ENCODE results near the gene AP3B2. TPM values are rescaled to one million over a fixed set of nuclear protein-coding genes. Genes with fewer than 3 reads are reported as not detected.

The AP3B2 gene
- total RNA-seq, 1 experiment from 2014 or later = 0.07 TPM

DNA sequence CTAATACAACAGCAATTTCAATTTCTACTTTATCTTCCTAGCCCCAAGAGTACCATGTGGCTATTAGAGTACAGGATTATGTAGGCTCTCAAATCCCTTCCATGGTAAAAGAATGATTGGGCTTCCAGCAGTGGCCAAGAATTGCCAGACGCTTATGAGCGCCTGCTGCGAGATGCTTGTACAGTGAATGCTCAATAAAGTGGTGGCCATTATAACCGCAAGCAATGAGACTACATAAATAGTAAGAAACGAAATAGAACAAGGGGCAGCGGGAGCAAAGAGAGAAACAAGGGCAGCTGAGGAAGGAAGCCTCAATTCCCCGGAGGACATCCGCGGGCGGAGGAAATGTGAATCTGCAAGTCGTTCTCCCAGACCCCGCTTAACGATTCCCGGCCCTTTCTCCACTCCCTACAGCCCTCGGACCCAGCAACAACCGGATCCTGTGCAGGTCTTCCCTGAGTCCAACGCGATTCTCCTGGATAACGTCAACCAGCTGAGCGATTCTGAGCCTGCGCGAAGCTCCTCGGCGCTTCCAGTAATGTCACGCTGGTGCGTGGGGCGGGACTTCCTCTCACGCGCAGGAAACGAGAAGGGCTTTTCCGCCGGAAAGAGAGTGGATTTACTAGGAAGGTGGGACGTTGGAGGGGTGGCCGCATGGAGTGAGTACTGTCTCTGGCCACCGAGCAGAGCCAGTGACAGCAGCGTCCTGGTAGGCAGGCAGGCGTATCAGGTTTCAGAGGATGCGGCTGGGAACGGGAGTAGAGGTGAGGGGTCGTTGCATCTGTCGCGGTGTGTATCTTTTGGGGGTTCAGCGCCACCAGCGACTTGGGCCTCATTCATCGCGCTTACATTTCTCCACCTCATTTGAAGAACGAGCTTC is 40.5 kb upstream of the AP3B2 start:
- H3K9me2 ChIP-seq (ENCODE audit: insufficient read depth) = no peaks in the 10 kb centered on the region
- DNase-seq (ENCODE audit: low read depth, low spot score) (peak; percentile 90), ATAC-seq (peak; percentile 85)
- RAD21 ChIA-PET (ENCODE audit: low non-redundant PET in 1 of 2, low total read pairs in 2 of 2, uncharacterized antibody in 2 of 2, unreplicated experiment in 2 of 2) = interaction anchor here in 1 of 2 experiments (1.4 kb wide), 1 partner anchor 210 kb away, joined by 4 read pairs; the partner anchor contains the start of gene RPS17
- POLR2A ChIA-PET = interaction anchor here (0.6 to 2.3 kb wide), 15 partner anchors 10 to 355 kb away, joined by 3 to 15 read pairs (median 3); partner anchors contain the start of gene RPS17
- H3K27ac ChIP-seq (ENCODE audit: low read depth, low read length) = peak overlapping the region; percentile 69
- peaks cover 12 to 22% of the 10 kb centered on the region in 2 experiments for H3K4me1 ChIP-seq (ENCODE audit: control insufficient read depth in 1 of 2, insufficient read depth in 2 of 2, low read length in 2 of 2)
- no peaks in the 10 kb centered on the region for H3K9me3 ChIP-seq (ENCODE audit: control insufficient read depth in 1 of 2, insufficient read depth in 1 of 2, low read depth in 1 of 2, low read length in 2 of 2)
- H3K4me2 ChIP-seq (ENCODE audit: low read length) = peak overlapping the region; percentile 95
- H3K27me3 ChIP-seq (ENCODE audit: insufficient read depth, low read length) = no peaks in the 10 kb centered on the region
- peaks cover 6% of the 10 kb centered on the region; the same call in 1 of the 2 replicates for H4K20me1 ChIP-seq (ENCODE audit: insufficient read depth)
- CTCF ChIA-PET = interaction anchor here (1.1 kb wide), 1 partner anchor 219 kb away, joined by 5 read pairs; no protein-coding TSS in a partner anchor
- H3K79me2 ChIP-seq (ENCODE audit: insufficient read depth, low read length) = peaks cover 55% of the 10 kb centered on the region
- intact Hi-C loops (cut with micrococcal nuclease) = loop anchor here (1.0 to 5.0 kb wide), 5 partner anchors 57 to 312 kb away; partner anchors contain the start of genes C15orf40, FSD2, RAMAC and RPS17
- BruUV-seq (replicated peaks) = TSS peak; percentile 96
- H3K9ac ChIP-seq (ENCODE audit: low read length) = peak overlapping the region; percentile 76
- H2AFZ ChIP-seq (ENCODE audit: low read depth, low read length, poor library complexity, severe bottlenecking) = peak overlapping the region; percentile 9
- peaks cover 13 to 18% of the 10 kb centered on the region in 2 experiments for H3K36me3 ChIP-seq (ENCODE audit: control insufficient read depth in 1 of 2, insufficient read depth in 2 of 2, low read length in 2 of 2)
- H3K4me3 ChIP-seq (replicated peaks in 1 of 2; ENCODE audit: low read depth in 1 of 2, low read length in 2 of 2) = peak overlapping the region; percentile 72 to 74
- TF ChIP-seq JUND (IDR thresholded peaks at IDR 0.05) (no peak; the same call in 1 of the 2 replicates), ELF1 (IDR thresholded peaks at IDR 0.05; ENCODE audit: borderline replicate concordance, low read depth) (no peak; the same call in 1 of the 2 replicates), YY1 (IDR thresholded peaks at IDR 0.05; ENCODE audit: extremely low read depth, insufficient replicate concordance, low read depth, low read length) (peak; percentile 48), SRF (IDR thresholded peaks at IDR 0.05; ENCODE audit: low read depth) (no peak), RAD21 (IDR thresholded peaks at IDR 0.05; ENCODE audit: low read depth) (no peak), EGR1 (IDR thresholded peaks at IDR 0.05; ENCODE audit: low read depth) (no peak), FOSL1 (IDR thresholded peaks at IDR 0.05; ENCODE audit: low read depth) (no peak), SP1 (IDR thresholded peaks at IDR 0.05; ENCODE audit: low read depth) (peak; percentile 31; the same call in 1 of the 2 replicates), EZH2phosphoT487 (IDR thresholded peaks at IDR 0.05; ENCODE audit: borderline replicate concordance) (no peak), CBX3 (IDR thresholded peaks at IDR 0.05; ENCODE audit: low read depth) (no peak; the same call in 1 of the 2 replicates), ZFX (IDR thresholded peaks at IDR 0.05) (peak; percentile 88), TCF7L2 (IDR thresholded peaks at IDR 0.05; ENCODE audit: borderline replicate concordance, extremely low read depth, insufficient read depth, insufficient read length) (no peak), SIN3A (IDR thresholded peaks at IDR 0.05; ENCODE audit: low read depth) (peak; percentile 90)
- TF ChIP-seq, protein P1, sequence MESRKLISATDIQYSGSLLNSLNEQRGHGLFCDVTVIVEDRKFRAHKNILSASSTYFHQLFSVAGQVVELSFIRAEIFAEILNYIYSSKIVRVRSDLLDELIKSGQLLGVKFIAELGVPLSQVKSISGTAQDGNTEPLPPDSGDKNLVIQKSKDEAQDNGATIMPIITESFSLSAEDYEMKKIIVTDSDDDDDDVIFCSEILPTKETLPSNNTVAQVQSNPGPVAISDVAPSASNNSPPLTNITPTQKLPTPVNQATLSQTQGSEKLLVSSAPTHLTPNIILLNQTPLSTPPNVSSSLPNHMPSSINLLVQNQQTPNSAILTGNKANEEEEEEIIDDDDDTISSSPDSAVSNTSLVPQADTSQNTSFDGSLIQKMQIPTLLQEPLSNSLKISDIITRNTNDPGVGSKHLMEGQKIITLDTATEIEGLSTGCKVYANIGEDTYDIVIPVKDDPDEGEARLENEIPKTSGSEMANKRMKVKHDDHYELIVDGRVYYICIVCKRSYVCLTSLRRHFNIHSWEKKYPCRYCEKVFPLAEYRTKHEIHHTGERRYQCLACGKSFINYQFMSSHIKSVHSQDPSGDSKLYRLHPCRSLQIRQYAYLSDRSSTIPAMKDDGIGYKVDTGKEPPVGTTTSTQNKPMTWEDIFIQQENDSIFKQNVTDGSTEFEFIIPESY (IDR thresholded peaks at IDR 0.05; ENCODE audit: extremely low read depth, insufficient replicate concordance, low read length) = no peak
- TF ChIP-seq, protein P2, sequence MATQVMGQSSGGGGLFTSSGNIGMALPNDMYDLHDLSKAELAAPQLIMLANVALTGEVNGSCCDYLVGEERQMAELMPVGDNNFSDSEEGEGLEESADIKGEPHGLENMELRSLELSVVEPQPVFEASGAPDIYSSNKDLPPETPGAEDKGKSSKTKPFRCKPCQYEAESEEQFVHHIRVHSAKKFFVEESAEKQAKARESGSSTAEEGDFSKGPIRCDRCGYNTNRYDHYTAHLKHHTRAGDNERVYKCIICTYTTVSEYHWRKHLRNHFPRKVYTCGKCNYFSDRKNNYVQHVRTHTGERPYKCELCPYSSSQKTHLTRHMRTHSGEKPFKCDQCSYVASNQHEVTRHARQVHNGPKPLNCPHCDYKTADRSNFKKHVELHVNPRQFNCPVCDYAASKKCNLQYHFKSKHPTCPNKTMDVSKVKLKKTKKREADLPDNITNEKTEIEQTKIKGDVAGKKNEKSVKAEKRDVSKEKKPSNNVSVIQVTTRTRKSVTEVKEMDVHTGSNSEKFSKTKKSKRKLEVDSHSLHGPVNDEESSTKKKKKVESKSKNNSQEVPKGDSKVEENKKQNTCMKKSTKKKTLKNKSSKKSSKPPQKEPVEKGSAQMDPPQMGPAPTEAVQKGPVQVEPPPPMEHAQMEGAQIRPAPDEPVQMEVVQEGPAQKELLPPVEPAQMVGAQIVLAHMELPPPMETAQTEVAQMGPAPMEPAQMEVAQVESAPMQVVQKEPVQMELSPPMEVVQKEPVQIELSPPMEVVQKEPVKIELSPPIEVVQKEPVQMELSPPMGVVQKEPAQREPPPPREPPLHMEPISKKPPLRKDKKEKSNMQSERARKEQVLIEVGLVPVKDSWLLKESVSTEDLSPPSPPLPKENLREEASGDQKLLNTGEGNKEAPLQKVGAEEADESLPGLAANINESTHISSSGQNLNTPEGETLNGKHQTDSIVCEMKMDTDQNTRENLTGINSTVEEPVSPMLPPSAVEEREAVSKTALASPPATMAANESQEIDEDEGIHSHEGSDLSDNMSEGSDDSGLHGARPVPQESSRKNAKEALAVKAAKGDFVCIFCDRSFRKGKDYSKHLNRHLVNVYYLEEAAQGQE (IDR thresholded peaks at IDR 0.05; ENCODE audit: low read depth) = no peak
- TF ChIP-seq, protein P3, sequence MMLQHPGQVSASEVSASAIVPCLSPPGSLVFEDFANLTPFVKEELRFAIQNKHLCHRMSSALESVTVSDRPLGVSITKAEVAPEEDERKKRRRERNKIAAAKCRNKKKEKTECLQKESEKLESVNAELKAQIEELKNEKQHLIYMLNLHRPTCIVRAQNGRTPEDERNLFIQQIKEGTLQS (IDR thresholded peaks at IDR 0.05) = no peak
- TF ChIP-seq, protein P4, sequence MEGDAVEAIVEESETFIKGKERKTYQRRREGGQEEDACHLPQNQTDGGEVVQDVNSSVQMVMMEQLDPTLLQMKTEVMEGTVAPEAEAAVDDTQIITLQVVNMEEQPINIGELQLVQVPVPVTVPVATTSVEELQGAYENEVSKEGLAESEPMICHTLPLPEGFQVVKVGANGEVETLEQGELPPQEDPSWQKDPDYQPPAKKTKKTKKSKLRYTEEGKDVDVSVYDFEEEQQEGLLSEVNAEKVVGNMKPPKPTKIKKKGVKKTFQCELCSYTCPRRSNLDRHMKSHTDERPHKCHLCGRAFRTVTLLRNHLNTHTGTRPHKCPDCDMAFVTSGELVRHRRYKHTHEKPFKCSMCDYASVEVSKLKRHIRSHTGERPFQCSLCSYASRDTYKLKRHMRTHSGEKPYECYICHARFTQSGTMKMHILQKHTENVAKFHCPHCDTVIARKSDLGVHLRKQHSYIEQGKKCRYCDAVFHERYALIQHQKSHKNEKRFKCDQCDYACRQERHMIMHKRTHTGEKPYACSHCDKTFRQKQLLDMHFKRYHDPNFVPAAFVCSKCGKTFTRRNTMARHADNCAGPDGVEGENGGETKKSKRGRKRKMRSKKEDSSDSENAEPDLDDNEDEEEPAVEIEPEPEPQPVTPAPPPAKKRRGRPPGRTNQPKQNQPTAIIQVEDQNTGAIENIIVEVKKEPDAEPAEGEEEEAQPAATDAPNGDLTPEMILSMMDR (IDR thresholded peaks at IDR 0.05 in 2 of 3, conservative IDR thresholded peaks at IDR 0.05 in 1 of 3; ENCODE audit: borderline replicate concordance in 1 of 3, insufficient read depth in 1 of 3, low read depth in 2 of 3, low read length in 2 of 3) = no peak

All from HCT116 (cell line).